Measurements from ENCODE around the gene BID.

GRCh38 chr22:17808693-17809403 is 34.6 kb upstream of the BID start:
- TF ChIP-seq GATA3 (IDR thresholded peaks at IDR 0.05; ENCODE audit: low read depth, low read length) (no peak), GATA2 (IDR thresholded peaks at IDR 0.05; ENCODE audit: low read depth, low read length) (no peak)
